Gastrocnemius medialis (tissue), 4 donors: ENCODE results near the gene METTL15. TPM values are rescaled to one million over a fixed set of nuclear protein-coding genes. Genes with fewer than 3 reads are reported as not detected.

ENCODE experiments used
- ATAC-seq, 2 donors: fragments of 150-250 bp; one replicate each; pipeline ENCODE4 v1.9.1; 2016
- DNase-seq, 2 donors: peaks; one replicate each; pipeline ENCODE4 v3.0.0-alpha.2; 2019
- H3K27ac ChIP-seq, 4 donors: fragments of 200-600 bp; sonication (generic); 1 replicate in 1 of 4; 2 replicates in 3 of 4; pipeline ENCODE4 v1.5.1; 2016 to 2018; ENCODE audit warnings: mild to moderate bottlenecking in 2 of 4, moderate library complexity in 1 of 4
- H3K27me3 ChIP-seq, 3 donors: fragments of 200-600 bp; sonication (generic) in 2 of 3; 1 replicate in 1 of 3; 2 replicates in 2 of 3; pipeline versions ENCODE4 v1.5.1 to v1.6.0; 2016 to 2019; ENCODE audit warnings: mild to moderate bottlenecking in 1 of 3, moderate library complexity in 1 of 3
- H3K36me3 ChIP-seq, 2 donors: fragments of 200-600 bp; sonication (generic) in 1 of 2; one replicate each; pipeline ENCODE4 v1.5.1; 2017 to 2018
- H3K4me1 ChIP-seq, 2 donors: fragments of 200-600 bp; sonication (generic) in 1 of 2; one replicate each; pipeline ENCODE4 v1.5.1; 2016 to 2017; ENCODE audit warnings: mild to moderate bottlenecking in 2 of 2
- H3K4me3 ChIP-seq, 4 donors: fragments of 200-600 bp; sonication (generic) in 3 of 4; 1 replicate in 1 of 4; 2 replicates in 3 of 4; pipeline ENCODE4 v1.5.1; 2016 to 2019; ENCODE audit warnings: mild to moderate bottlenecking in 2 of 4
- H3K9me3 ChIP-seq, 3 donors: fragments of 200-600 bp; sonication (generic) in 2 of 3; 1 replicate in 1 of 3; 2 replicates in 2 of 3; pipeline ENCODE4 v1.5.1; 2016 to 2019
- POLR2A ChIP-seq, 2 donors: fragments of 450-650 bp; IDR thresholded peaks; one replicate each; pipeline ENCODE4 v1.6.1; 2017; ENCODE audit warnings: antibody characterized with exemption in 2 of 2, mild to moderate bottlenecking in 2 of 2, moderate library complexity in 2 of 2
- in situ Hi-C, 4 donors: fragments of 200-750 bp; cut with MboI; loops; one replicate each; pipeline versions ENCODE4 v1.15.0 to v1.8.0; 2017; ENCODE audit warnings: low sequenced_read_pairs in 4 of 4
- intact Hi-C: fragments of 100-400 bp; cut with DNase I; formaldehyde crosslinking; loops from one replicate; pipeline ENCODE4 v1.15.1; 2023; ENCODE audit warnings: low total_unique reads
- total RNA-seq, 4 donors: library from RNA; depleted of rRNA; stranded (reverse); fragments of >200 nt; gene quantifications; one replicate each; pipeline versions ENCODE4 v1.1.0 to v1.2.3, GENCODE V29; 2016
- TF ChIP-seq, protein P1 (sequence below), 5 experiments: fragments of 450-650 bp in 3 of 5; fragments of 200-600 bp in 2 of 5; sonication (generic) in 2 of 5; IDR thresholded peaks in 4 of 5; conservative IDR thresholded peaks in 1 of 5; 1 replicate in 4 of 5; 2 replicates in 1 of 5; pipeline ENCODE4 v1.5.1; 2016 to 2019; ENCODE audit warnings: antibody characterized with exemption in 5 of 5, mild to moderate bottlenecking in 3 of 5, moderate library complexity in 3 of 5

METTL15 gene, protein sequence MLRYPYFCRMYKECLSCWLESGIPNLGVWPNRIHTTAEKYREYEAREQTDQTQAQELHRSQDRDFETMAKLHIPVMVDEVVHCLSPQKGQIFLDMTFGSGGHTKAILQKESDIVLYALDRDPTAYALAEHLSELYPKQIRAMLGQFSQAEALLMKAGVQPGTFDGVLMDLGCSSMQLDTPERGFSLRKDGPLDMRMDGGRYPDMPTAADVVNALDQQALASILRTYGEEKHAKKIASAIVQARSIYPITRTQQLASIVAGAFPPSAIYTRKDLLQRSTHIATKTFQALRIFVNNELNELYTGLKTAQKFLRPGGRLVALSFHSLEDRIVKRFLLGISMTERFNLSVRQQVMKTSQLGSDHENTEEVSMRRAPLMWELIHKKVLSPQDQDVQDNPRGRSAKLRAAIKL
- 10 to 100 TPM in 1 of 4 donors, 1 to 10 TPM in 3; 4.5 to 15.5 (median 6.7) TPM for total RNA-seq

DNA sequence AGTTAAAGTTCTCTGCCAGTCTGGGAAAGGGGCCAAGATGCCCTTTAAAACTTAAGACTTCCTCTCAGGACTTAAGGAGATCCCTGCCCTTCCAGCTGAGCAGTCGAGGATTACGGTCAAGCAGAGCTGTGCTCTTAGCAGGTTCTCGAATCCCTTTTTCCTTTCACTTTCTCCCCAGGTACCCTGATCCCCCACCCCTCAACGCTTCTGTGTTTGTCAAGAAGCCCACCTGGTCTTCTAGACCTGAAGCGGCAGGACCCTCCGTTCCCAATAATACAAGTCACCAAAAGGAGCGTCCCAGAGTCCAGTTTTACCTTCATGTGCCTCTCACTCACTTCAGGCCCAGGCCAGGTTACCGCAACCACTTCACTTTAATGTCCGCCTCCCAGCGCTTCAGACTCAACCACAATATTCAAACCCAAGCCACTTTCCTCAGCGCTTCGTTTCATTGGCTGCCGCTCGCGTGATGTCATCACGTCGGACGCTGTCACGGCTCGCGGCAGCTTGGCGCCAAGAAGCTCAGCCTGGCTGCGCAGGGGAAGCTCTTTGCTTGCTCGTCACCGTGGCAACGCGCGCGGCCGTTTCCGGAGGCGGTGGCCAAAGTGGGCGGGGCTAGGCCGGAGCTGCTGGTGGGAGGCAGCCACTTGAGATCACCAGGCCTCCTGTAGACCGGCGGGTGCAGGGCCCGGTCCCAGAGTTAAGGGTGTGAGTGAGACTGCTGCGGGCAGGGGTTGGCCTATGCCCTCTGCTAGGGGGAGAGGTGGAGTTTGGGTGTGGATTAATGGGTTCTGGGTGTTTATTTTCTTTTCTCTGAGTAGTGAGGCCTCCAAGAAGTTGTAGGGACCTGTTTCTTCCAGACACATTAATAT, at the start of gene METTL15, which contains the start of gene KIF18A:
Gene METTL15, plus strand, starts transcription at position 639 of the 869 bp plus-strand sequence. CDS start 4,947 bp downstream, outside the sequence.
Gene KIF18A, minus strand, starts transcription at position 407 of the 869 bp plus-strand sequence. CDS start 10,209 bp downstream, outside the sequence.
- TF ChIP-seq, protein P1, sequence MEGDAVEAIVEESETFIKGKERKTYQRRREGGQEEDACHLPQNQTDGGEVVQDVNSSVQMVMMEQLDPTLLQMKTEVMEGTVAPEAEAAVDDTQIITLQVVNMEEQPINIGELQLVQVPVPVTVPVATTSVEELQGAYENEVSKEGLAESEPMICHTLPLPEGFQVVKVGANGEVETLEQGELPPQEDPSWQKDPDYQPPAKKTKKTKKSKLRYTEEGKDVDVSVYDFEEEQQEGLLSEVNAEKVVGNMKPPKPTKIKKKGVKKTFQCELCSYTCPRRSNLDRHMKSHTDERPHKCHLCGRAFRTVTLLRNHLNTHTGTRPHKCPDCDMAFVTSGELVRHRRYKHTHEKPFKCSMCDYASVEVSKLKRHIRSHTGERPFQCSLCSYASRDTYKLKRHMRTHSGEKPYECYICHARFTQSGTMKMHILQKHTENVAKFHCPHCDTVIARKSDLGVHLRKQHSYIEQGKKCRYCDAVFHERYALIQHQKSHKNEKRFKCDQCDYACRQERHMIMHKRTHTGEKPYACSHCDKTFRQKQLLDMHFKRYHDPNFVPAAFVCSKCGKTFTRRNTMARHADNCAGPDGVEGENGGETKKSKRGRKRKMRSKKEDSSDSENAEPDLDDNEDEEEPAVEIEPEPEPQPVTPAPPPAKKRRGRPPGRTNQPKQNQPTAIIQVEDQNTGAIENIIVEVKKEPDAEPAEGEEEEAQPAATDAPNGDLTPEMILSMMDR (IDR thresholded peaks at IDR 0.05 in 4 of 5, conservative IDR thresholded peaks at IDR 0.05 in 1 of 5), result no peak
- TF ChIP-seq POLR2A (IDR thresholded peaks at IDR 0.05), result peak; percentile 38 to 56
- no peaks in the 10 kb centered on the region for H3K36me3 ChIP-seq
- H3K4me3 ChIP-seq, result peak within 1 kb of the TSS; percentile 66 to 89 (median 79)
- in situ Hi-C loops, result loop anchor here in 1 of 4 donors (25.0 kb wide), 1 partner anchor 596 kb away; the partner anchor contains the start of gene LIN7C
- peak; percentile 94 to 97 for ATAC-seq
- peaks cover 19 to 34% of the 10 kb centered on the region in 2 donors for H3K4me1 ChIP-seq
- intact Hi-C loops, result loop anchor here (1.0 to 5.0 kb wide), 2 partner anchors 602 to 891 kb away; partner anchors contain the start of gene LIN7C
- DNase-seq, result peak; percentile 98 to 99
- peak within 1 kb of the TSS; percentile 79 to 90 (median 82) for H3K27ac ChIP-seq
- H3K27me3 ChIP-seq, result no peaks in the 10 kb centered on the region
- no peaks in the 10 kb centered on the region for H3K9me3 ChIP-seq

DNA sequence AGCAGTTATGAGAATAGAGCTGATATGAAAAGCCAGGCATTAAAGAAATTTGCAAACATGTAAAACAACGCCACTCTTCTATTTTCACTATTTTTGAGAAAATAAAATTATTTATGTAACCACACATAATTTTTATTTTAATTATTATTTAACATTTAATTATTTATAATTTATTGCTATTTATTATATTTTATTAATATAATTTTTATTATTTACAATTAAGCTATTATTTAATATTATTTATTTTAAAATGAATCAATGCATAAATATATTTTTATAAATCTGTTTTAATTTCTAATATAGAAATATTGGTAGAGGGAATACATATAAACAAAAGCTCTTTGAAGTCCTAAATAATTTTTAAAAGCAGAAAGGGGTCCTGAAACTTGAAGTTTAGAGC, 36.9 kb upstream of the METTL15 start:
- H3K27ac ChIP-seq, result no peak overlapping the region
- no peak for ATAC-seq
- intact Hi-C loops (no loop called here), in situ Hi-C loops (no loop called here)
- no peak for DNase-seq
- TF ChIP-seq, protein P1 (IDR thresholded peaks at IDR 0.05 in 4 of 5, conservative IDR thresholded peaks at IDR 0.05 in 1 of 5), result no peak
- no peak for TF ChIP-seq POLR2A (IDR thresholded peaks at IDR 0.05)
- H3K9me3 ChIP-seq, result no peaks in the 10 kb centered on the region
- H3K4me1 ChIP-seq, result no peaks in the 10 kb centered on the region
- H3K27me3 ChIP-seq, result no peaks in the 10 kb centered on the region
- H3K4me3 ChIP-seq, result no peak overlapping the region
- no peaks in the 10 kb centered on the region for H3K36me3 ChIP-seq

- intact Hi-C loops, result no loop called here
- H3K4me3 ChIP-seq, result no peak overlapping the region
- no peak overlapping the region for H3K27ac ChIP-seq
- DNase-seq, result no peak
- no peaks in the 10 kb centered on the region for H3K36me3 ChIP-seq
- H3K4me1 ChIP-seq, result no peaks in the 10 kb centered on the region
- in situ Hi-C loops, result no loop called here
- no peak for ATAC-seq
- no peak for TF ChIP-seq POLR2A (IDR thresholded peaks at IDR 0.05)
- TF ChIP-seq, protein P1 (IDR thresholded peaks at IDR 0.05 in 4 of 5, conservative IDR thresholded peaks at IDR 0.05 in 1 of 5), result no peak
- H3K9me3 ChIP-seq, result no peaks in the 10 kb centered on the region
- no peaks in the 10 kb centered on the region for H3K27me3 ChIP-seq
Measured at GRCh38 chr11:28072321-28072720, 35.9 kb upstream of the METTL15 start.

DNA sequence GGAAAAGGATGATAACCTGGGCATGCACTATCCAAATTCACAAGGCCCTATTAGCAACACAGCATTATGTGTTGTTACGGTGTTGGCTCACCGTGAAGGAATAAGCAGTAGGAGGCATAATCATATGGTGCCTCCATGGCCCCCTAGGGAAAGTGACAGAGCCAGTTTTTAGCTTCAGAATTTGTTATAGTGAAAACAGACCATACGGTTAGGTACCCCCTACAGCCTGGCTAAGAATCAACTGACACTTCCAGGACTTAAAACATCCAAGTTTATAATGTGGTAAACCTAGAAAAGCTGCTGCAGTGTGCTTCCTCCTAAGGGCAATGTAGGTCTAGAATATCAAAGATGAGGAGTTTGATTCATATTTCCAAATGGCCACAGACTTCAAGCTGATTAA, 30.7 kb upstream of the METTL15 start:
- H3K9me3 ChIP-seq, result no peaks in the 10 kb centered on the region
- H3K4me3 ChIP-seq, result no peak overlapping the region
- intact Hi-C loops, result no loop called here
- no peak overlapping the region for H3K27ac ChIP-seq
- ATAC-seq (no peak), DNase-seq (no peak)
- in situ Hi-C loops, result no loop called here
- no peaks in the 10 kb centered on the region for H3K36me3 ChIP-seq
- no peak for TF ChIP-seq POLR2A (IDR thresholded peaks at IDR 0.05)
- TF ChIP-seq, protein P1 (IDR thresholded peaks at IDR 0.05 in 4 of 5, conservative IDR thresholded peaks at IDR 0.05 in 1 of 5), result no peak
- no peaks in the 10 kb centered on the region for H3K27me3 ChIP-seq
- no peaks in the 10 kb centered on the region for H3K4me1 ChIP-seq
